NOMO-1 treated with DMSO at 0.1 percent for 48 hours (cell line): ENCODE measurements around the gene PYDC1.
A peak's percentile ranks its signal among the peaks of the same experiment; 100 is the strongest.
"Not testable (repeated sequence)": the region's sequence is repeated elsewhere in the genome, so short reads cannot be mapped to it uniquely, and the experiment has no call there.

Source experiments
- DNase-seq: peaks from one replicate; lab custom pipeline; 2025; ENCODE audit not compliant: unreplicated experiment; lab: John Stamatoyannopoulos, UW

The PYDC1 gene

GRCh38 chr16:31216422-31217135, at the start of gene PYDC1:
PYDC1 (minus strand) TSS chr16:31217135; CDS start chr16:31217028, 107 bp downstream.
- DNase-seq, result no peak

GRCh38 chr16:31265329-31266245, 48.7 kb upstream of the PYDC1 start:
- no peak for DNase-seq

GRCh38 chr16:31262084-31262483, 45.1 kb upstream of the PYDC1 start:
- no peak for DNase-seq

GRCh38 chr16:31260136-31260931, 43.4 kb upstream of the PYDC1 start:
- peak; percentile 57 for DNase-seq

- no peak for DNase-seq
Observed at GRCh38 chr16:31258366-31258765, 41.4 kb upstream of the PYDC1 start.

- no peak for DNase-seq
Observed at GRCh38 chr16:31256466-31256865, 39.5 kb upstream of the PYDC1 start.

GRCh38 chr16:31253642-31254045, 36.7 kb upstream of the PYDC1 start:
- DNase-seq, result peak; percentile 97

GRCh38 chr16:31251435-31251834, 34.5 kb upstream of the PYDC1 start:
- no peak for DNase-seq

GRCh38 chr16:31250782-31251384, 33.9 kb upstream of the PYDC1 start:
- DNase-seq, result no peak

- no peak for DNase-seq
Observed at GRCh38 chr16:31248344-31248743, 31.4 kb upstream of the PYDC1 start.

GRCh38 chr16:31246296-31246695, 29.4 kb upstream of the PYDC1 start:
- DNase-seq, result no peak

- DNase-seq, result not testable (repeated sequence)
Observed at GRCh38 chr16:31245598-31245997, 28.7 kb upstream of the PYDC1 start.

- DNase-seq, result peak; percentile 97
Observed at GRCh38 chr16:31243734-31244670, 27.1 kb upstream of the PYDC1 start.

GRCh38 chr16:31242206-31242605, 25.3 kb upstream of the PYDC1 start:
- no peak for DNase-seq

- DNase-seq, result no peak
Observed at GRCh38 chr16:31238041-31238440, 21.1 kb upstream of the PYDC1 start.

GRCh38 chr16:31229501-31229900, 12.6 kb upstream of the PYDC1 start:
- no peak for DNase-seq

- DNase-seq, result no peak
Observed at GRCh38 chr16:31228206-31228605, 11.3 kb upstream of the PYDC1 start.

GRCh38 chr16:31225193-31225592, 8.3 kb upstream of the PYDC1 start:
- DNase-seq, result no peak

GRCh38 chr16:31224092-31224955, 7.4 kb upstream of the PYDC1 start:
- no peak for DNase-seq
